ENCODE results near the gene TM4SF4.

GRCh38 chr3:149480326-149481017, 6.0 kb downstream of the TM4SF4 start:
- peak; percentile 69 to 79 (median 73) for TF ChIP-seq CTCF (IDR thresholded peaks at IDR 0.05)
- no peak for TF ChIP-seq POLR2A (IDR thresholded peaks at IDR 0.05)
